Keratinocyte (primary cell): ENCODE data around the gene DIP2C. TPM values are rescaled to one million over a fixed set of nuclear protein-coding genes. Genes with fewer than 3 reads are reported as not detected.

Source experiments
- DNase-seq: peaks from one replicate; pipeline ENCODE4 v3.0.0-alpha.2; 2011; ENCODE audit warnings: low read depth, missing footprints, low spot score
- FAIRE-seq: peaks from 2 replicates; lab custom pipeline; 2011; peaks lifted over from hg19 to GRCh38; lab: Jason Lieb, UNC
- H2AFZ ChIP-seq: 2 replicates; pipeline ENCODE4 v1.6.0; 2012; ENCODE audit warnings: low read length, control low read depth, inconsistent platforms; ENCODE audit not compliant: control insufficient read depth
- H3K27ac ChIP-seq: 2 replicates; pipeline ENCODE4 v1.5.1; 2011; ENCODE audit warnings: low read length; ENCODE audit not compliant: control insufficient read depth, insufficient read depth
- H3K27me3 ChIP-seq: 3 replicates; pipeline ENCODE4 v1.6.0; 2011; ENCODE audit warnings: low read length; ENCODE audit not compliant: control insufficient read depth, insufficient read depth; ENCODE audit errors: extremely low read depth
- H3K36me3 ChIP-seq, 2 experiments: 2 replicates in 1 of 2; 3 replicates in 1 of 2; pipeline ENCODE4 v1.5.1; 2011; ENCODE audit warnings: low read length in 2 of 2, mild to moderate bottlenecking in 1 of 2; ENCODE audit not compliant: control insufficient read depth in 2 of 2, insufficient read depth in 2 of 2; ENCODE audit errors: extremely low read depth in 1 of 2
- H3K4me1 ChIP-seq: 3 replicates; pipeline ENCODE4 v1.5.1; 2011; ENCODE audit warnings: low read length; ENCODE audit not compliant: control insufficient read depth, insufficient read depth; ENCODE audit errors: extremely low read depth
- H3K4me2 ChIP-seq: 3 replicates; pipeline ENCODE4 v1.6.0; 2011; ENCODE audit warnings: low read depth, low read length; ENCODE audit not compliant: control insufficient read depth, insufficient read depth; ENCODE audit errors: extremely low read depth
- H3K4me3 ChIP-seq, 3 experiments: fragments of 200-600 bp in 1 of 3; sonication (generic) in 1 of 3; 2 replicates in 2 of 3; 3 replicates in 1 of 3; pipeline ENCODE4 v1.5.1; 2011 to 2016; ENCODE audit warnings: low read length in 3 of 3, mild to moderate bottlenecking in 3 of 3, control low read depth in 2 of 3, inconsistent platforms in 1 of 3, low read depth in 1 of 3, mixed read lengths in 1 of 3, mixed run types in 1 of 3, moderate library complexity in 1 of 3; ENCODE audit not compliant: control insufficient read depth in 2 of 3, insufficient read depth in 2 of 3; ENCODE audit errors: extremely low read depth in 1 of 3
- H3K79me2 ChIP-seq: 2 replicates; pipeline ENCODE4 v1.6.0; 2012; ENCODE audit warnings: low read length; ENCODE audit not compliant: control insufficient read depth, insufficient read depth
- H3K9ac ChIP-seq: 3 replicates; pipeline ENCODE4 v1.6.0; 2011; ENCODE audit warnings: low read length; ENCODE audit not compliant: control insufficient read depth, insufficient read depth; ENCODE audit errors: extremely low read depth
- H3K9me1 ChIP-seq: 3 replicates; pipeline ENCODE4 v1.6.0; 2011; ENCODE audit warnings: low read length; ENCODE audit not compliant: control insufficient read depth, insufficient read depth; ENCODE audit errors: extremely low read depth
- H3K9me3 ChIP-seq: 2 replicates; pipeline ENCODE4 v1.5.1; 2012; ENCODE audit warnings: low read depth, low read length; ENCODE audit not compliant: control insufficient read depth
- H4K20me1 ChIP-seq: 3 replicates; pipeline ENCODE4 v1.6.0; 2011; ENCODE audit warnings: low read length; ENCODE audit not compliant: control insufficient read depth, insufficient read depth; ENCODE audit errors: extremely low read depth
- EZH2 ChIP-seq: IDR thresholded peaks from one replicate; pipeline ENCODE4 v1.6.1; 2012; ENCODE audit warnings: inconsistent platforms, mild to moderate bottlenecking, low read length, moderate library complexity
- dilution Hi-C: fragments of 300-500 bp; cut with MboI; formaldehyde crosslinking; loops from one replicate; pipeline ENCODE4 v1.7.0; 2020; ENCODE audit warnings: low sequenced_read_pairs; ENCODE audit not compliant: extremely low pct_ligation_motif_present
- polyA plus RNA-seq, 5 experiments: library from polyadenylated mRNA; depleted of rRNA in 3 of 5; stranded (reverse) in 3 of 5; stranded (forward) in 1 of 5; unstranded in 1 of 5; fragments of >200 nt; gene quantifications; 1 replicate in 1 of 5; 2 replicates in 3 of 5; 3 replicates in 1 of 5; pipeline versions ENCODE4 v1.2.1 to v1.2.3, GENCODE V29; 2011 to 2012; ENCODE audit warnings: missing spikeins in 2 of 5, low read depth in 1 of 5, low replicate concordance in 1 of 5
- TF ChIP-seq, protein P1 (sequence below), 3 experiments: IDR thresholded peaks in 1 of 3; conservative IDR thresholded peaks in 1 of 3; optimal IDR thresholded peaks in 1 of 3; 2 replicates in 2 of 3; 3 replicates in 1 of 3; pipeline versions ENCODE3 to v1.5.1; 2011; ENCODE audit warnings: low read length in 3 of 3, mild to moderate bottlenecking in 3 of 3, moderate library complexity in 2 of 3, control low read depth in 1 of 3, inconsistent platforms in 1 of 3; ENCODE audit not compliant: insufficient read depth in 2 of 3; ENCODE audit errors: extremely low read depth in 1 of 3

The DIP2C gene
- polyA plus RNA-seq, 1 donor (not counting 4 experiments of a cell fraction or from before 2014, with no cell fraction given), result 1.3 TPM

DNA sequence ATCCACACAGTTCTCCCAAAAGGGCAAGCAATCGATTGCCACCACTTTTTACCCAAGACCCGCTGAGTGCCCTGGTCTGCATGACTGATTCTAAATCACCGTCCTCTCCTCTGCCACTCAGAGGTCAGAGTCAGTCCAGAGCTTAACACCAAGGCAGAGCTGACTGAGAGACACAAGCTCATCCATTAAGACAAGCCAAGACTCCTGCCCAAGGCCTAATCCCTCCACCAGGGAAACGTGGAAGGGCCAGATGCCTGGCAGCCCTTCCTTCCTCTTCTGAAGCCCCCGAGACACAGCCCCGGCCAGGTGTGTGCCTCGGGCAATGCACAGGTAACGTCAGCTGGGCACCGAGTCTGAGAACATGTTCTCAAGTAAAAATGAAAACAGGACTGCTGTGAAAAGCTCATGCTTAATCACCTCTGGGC, 51.7 kb downstream of the DIP2C start:
- H3K79me2 ChIP-seq, result no peaks in the 10 kb centered on the region

DNA sequence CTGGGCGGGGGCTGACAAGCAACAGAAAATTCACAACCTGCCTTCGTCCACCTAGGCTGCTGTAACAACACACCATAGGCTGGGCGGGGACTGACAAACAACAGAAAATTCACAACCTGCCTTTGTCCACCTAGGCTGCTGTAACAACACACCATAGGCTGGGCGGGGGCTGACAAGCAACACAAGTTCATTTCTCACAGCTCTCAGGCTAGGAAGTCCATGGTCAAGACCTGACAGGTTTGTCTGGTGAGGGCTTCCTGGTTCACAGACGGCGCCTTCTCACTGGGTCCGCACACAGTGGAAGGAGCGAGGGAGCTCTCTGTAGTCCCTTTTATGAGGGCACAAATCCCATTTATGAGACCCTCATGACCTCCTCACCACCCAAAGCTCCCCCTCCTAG, 52.2 kb downstream of the DIP2C start:
- Histone ChIP-seq H2AFZ (no peak overlapping the region), H3K36me3 (no peaks in the 10 kb centered on the region), H3K9me1 (no peaks in the 10 kb centered on the region), H3K9me3 (no peaks in the 10 kb centered on the region), H3K4me2 (no peak overlapping the region), H3K79me2 (no peaks in the 10 kb centered on the region), H3K27me3 (no peaks in the 10 kb centered on the region), H3K9ac (no peak overlapping the region), H3K4me3 (no peak overlapping the region), H4K20me1 (no peaks in the 10 kb centered on the region), H3K4me1 (no peaks in the 10 kb centered on the region), H3K27ac (no peak overlapping the region)
- dilution Hi-C loops, result no loop called here
- FAIRE-seq (no peak), DNase-seq (no peak)
- TF ChIP-seq EZH2, result no peak
- TF ChIP-seq, protein P1, sequence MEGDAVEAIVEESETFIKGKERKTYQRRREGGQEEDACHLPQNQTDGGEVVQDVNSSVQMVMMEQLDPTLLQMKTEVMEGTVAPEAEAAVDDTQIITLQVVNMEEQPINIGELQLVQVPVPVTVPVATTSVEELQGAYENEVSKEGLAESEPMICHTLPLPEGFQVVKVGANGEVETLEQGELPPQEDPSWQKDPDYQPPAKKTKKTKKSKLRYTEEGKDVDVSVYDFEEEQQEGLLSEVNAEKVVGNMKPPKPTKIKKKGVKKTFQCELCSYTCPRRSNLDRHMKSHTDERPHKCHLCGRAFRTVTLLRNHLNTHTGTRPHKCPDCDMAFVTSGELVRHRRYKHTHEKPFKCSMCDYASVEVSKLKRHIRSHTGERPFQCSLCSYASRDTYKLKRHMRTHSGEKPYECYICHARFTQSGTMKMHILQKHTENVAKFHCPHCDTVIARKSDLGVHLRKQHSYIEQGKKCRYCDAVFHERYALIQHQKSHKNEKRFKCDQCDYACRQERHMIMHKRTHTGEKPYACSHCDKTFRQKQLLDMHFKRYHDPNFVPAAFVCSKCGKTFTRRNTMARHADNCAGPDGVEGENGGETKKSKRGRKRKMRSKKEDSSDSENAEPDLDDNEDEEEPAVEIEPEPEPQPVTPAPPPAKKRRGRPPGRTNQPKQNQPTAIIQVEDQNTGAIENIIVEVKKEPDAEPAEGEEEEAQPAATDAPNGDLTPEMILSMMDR (optimal IDR thresholded peaks at IDR 0.05 in 1 of 3, IDR thresholded peaks at IDR 0.05 in 1 of 3, conservative IDR thresholded peaks at IDR 0.05 in 1 of 3; ENCODE audit: extremely low read depth in 1 of 3, insufficient read depth in 2 of 3, low read length in 3 of 3), result no peak

More for the DNA sequence above, 51.7 kb downstream of the DIP2C start:
- no peak for FAIRE-seq
- TF ChIP-seq EZH2, result no peak
- TF ChIP-seq, protein P1 (optimal IDR thresholded peaks at IDR 0.05 in 1 of 3, IDR thresholded peaks at IDR 0.05 in 1 of 3, conservative IDR thresholded peaks at IDR 0.05 in 1 of 3; ENCODE audit: extremely low read depth in 1 of 3, insufficient read depth in 2 of 3, low read length in 3 of 3), result no peak
- H3K9ac ChIP-seq, result no peak overlapping the region
- no peak overlapping the region for H2AFZ ChIP-seq
- dilution Hi-C loops, result no loop called here
- H4K20me1 ChIP-seq, result no peaks in the 10 kb centered on the region
- no peaks in the 10 kb centered on the region for H3K9me1 ChIP-seq
- H3K9me3 ChIP-seq, result no peaks in the 10 kb centered on the region
- no peaks in the 10 kb centered on the region for H3K4me1 ChIP-seq
- DNase-seq, result no peak
- no peaks in the 10 kb centered on the region for H3K27me3 ChIP-seq
- no peak overlapping the region for H3K27ac ChIP-seq
- no peak overlapping the region for H3K4me3 ChIP-seq
- H3K4me2 ChIP-seq, result no peak overlapping the region
- no peaks in the 10 kb centered on the region for H3K36me3 ChIP-seq
